Right kidney (tissue), 1 donor: ENCODE results near the gene KRCC1.
A peak's percentile ranks its signal among the peaks of the same experiment; 100 is the strongest.
"Not testable (repeated sequence)": the region's sequence is repeated elsewhere in the genome, so short reads cannot be mapped to it uniquely, and the experiment has no call there.

Experiments
- DNase-seq: peaks from one replicate; pipeline ENCODE4 v3.0.0-alpha.2; 2016

KRCC1 gene

GRCh38 chr2:88042476-88042875 is 13.1 kb downstream of the KRCC1 start:
- no peak for DNase-seq

GRCh38 chr2:88038263-88039105 is 17.1 kb downstream of the KRCC1 start:
- DNase-seq, result no peak

- DNase-seq, result no peak
These were observed 19.0 kb downstream of the KRCC1 start for GRCh38 chr2:88036606-88037005.

GRCh38 chr2:88036182-88036581 is 19.4 kb downstream of the KRCC1 start:
- DNase-seq, result no peak

- no peak for DNase-seq
These were observed 23.4 kb downstream of the KRCC1 start for GRCh38 chr2:88032070-88032702.

- no peak for DNase-seq
These were observed 26.7 kb downstream of the KRCC1 start for GRCh38 chr2:88028931-88029330.

GRCh38 chr2:88027697-88028389 is 27.7 kb downstream of the KRCC1 start:
- DNase-seq, result no peak

- DNase-seq, result no peak
These were observed 31.1 kb downstream of the KRCC1 start for GRCh38 chr2:88024509-88024908.

GRCh38 chr2:88022669-88022921 is 33.0 kb downstream of the KRCC1 start:
- DNase-seq, result no peak

- DNase-seq, result no peak
These were observed 35.6 kb downstream of the KRCC1 start for GRCh38 chr2:88019985-88020384.

GRCh38 chr2:88018909-88019308 is 36.7 kb downstream of the KRCC1 start:
- no peak for DNase-seq

GRCh38 chr2:88018077-88018805 is 37.3 kb downstream of the KRCC1 start:
- DNase-seq, result not testable (repeated sequence)

GRCh38 chr2:88017780-88018038 is 37.9 kb downstream of the KRCC1 start:
- DNase-seq, result not testable (repeated sequence)

- DNase-seq, result no peak
These were observed 38.4 kb downstream of the KRCC1 start for GRCh38 chr2:88016960-88017779.

- peak; percentile 98 for DNase-seq
These were observed 39.3 kb downstream of the KRCC1 start, which contains the start of gene RNU2-63P for GRCh38 chr2:88016086-88016959. TSS of gene RNU2-63P (minus strand) at chr2:88016547.

- no peak for DNase-seq
These were observed 44.6 kb downstream of the KRCC1 start for GRCh38 chr2:88011011-88011410.

- DNase-seq, result no peak
These were observed 45.4 kb downstream of the KRCC1 start for GRCh38 chr2:88010136-88010535.

GRCh38 chr2:88006912-88007439 is 48.6 kb downstream of the KRCC1 start:
- DNase-seq, result no peak

GRCh38 chr2:88005776-88006175 is 49.8 kb downstream of the KRCC1 start:
- DNase-seq, result no peak

- peak; percentile 45 for DNase-seq
These were observed 52.4 kb downstream of the KRCC1 start for GRCh38 chr2:88003074-88003755.
